ENCODE results near the gene PDE4B. TPM values are rescaled to one million over a fixed set of nuclear protein-coding genes. Genes with fewer than 3 reads are reported as not detected.

The PDE4B gene
- total RNA-seq, 1 experiment from 2014 or later: 3.3 TPM

GRCh38 chr1:66237722-66238479 is 445.2 kb downstream of the PDE4B start:
- Mint-ChIP-seq H3K27me3 (ENCODE audit: insufficient read depth, unreplicated experiment) (peaks cover 43% of the 10 kb centered on the region), H3K27ac (ENCODE audit: low read depth, unreplicated experiment) (no peak overlapping the region)
- POLR2A ChIA-PET: no interaction called here

DNA sequence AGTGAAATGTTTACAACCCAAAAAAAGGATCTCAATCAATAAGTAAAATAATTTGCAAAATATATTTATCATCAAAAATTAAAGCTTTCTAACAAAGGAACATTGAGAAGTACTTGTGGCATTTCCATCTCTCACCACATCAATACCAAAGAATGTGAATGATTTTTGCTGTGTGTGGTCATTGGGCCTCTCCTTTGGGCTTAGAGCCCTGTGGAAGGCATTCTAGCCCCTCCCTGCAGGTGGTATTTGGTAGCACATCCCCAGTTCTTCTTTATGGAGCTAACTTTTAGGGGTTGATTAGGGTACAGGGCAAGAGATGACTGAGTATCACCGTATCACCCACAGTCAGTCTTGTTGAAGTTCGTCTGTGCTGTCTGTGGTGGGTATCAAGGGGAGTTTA is 447.1 kb downstream of the PDE4B start:
- Mint-ChIP-seq H3K9me3 (ENCODE audit: unreplicated experiment) (no peaks in the 10 kb centered on the region), H3K4me3 (ENCODE audit: unreplicated experiment) (no peak overlapping the region), H3K36me3 (ENCODE audit: insufficient read depth, unreplicated experiment) (no peaks in the 10 kb centered on the region), H3K4me1 (ENCODE audit: insufficient read depth, unreplicated experiment) (peaks cover 9% of the 10 kb centered on the region), H3K27ac (ENCODE audit: low read depth, unreplicated experiment) (no peak overlapping the region), H3K27me3 (ENCODE audit: insufficient read depth, unreplicated experiment) (peaks cover 42% of the 10 kb centered on the region)
- no TSS peak for BruUV-seq (replicated peaks)
- ChIA-PET CTCF (interaction anchor here (0.9 to 7.7 kb wide), 3 partner anchors 12 to 276 kb away, joined by 3 to 280 read pairs (median 3); no protein-coding TSS in a partner anchor), POLR2A (no interaction called here)
- intact Hi-C loops (cut with micrococcal nuclease): loop anchor here (5.0 kb wide), 2 partner anchors 523 to 1178 kb away; no protein-coding TSS in a partner anchor
- TF ChIP-seq, protein P1, sequence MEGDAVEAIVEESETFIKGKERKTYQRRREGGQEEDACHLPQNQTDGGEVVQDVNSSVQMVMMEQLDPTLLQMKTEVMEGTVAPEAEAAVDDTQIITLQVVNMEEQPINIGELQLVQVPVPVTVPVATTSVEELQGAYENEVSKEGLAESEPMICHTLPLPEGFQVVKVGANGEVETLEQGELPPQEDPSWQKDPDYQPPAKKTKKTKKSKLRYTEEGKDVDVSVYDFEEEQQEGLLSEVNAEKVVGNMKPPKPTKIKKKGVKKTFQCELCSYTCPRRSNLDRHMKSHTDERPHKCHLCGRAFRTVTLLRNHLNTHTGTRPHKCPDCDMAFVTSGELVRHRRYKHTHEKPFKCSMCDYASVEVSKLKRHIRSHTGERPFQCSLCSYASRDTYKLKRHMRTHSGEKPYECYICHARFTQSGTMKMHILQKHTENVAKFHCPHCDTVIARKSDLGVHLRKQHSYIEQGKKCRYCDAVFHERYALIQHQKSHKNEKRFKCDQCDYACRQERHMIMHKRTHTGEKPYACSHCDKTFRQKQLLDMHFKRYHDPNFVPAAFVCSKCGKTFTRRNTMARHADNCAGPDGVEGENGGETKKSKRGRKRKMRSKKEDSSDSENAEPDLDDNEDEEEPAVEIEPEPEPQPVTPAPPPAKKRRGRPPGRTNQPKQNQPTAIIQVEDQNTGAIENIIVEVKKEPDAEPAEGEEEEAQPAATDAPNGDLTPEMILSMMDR (IDR thresholded peaks at IDR 0.05; ENCODE audit: unreplicated experiment): no peak
- DNase-seq (ENCODE audit: unreplicated experiment): no peak

More at GRCh38 chr1:66237722-66238479, 445.2 kb downstream of the PDE4B start:
- BruUV-seq (replicated peaks): no TSS peak
- Mint-ChIP-seq H3K4me3 (ENCODE audit: unreplicated experiment) (no peak overlapping the region), H3K9me3 (ENCODE audit: unreplicated experiment) (no peaks in the 10 kb centered on the region), H3K36me3 (ENCODE audit: insufficient read depth, unreplicated experiment) (no peaks in the 10 kb centered on the region), H3K4me1 (ENCODE audit: insufficient read depth, unreplicated experiment) (peaks cover 9% of the 10 kb centered on the region)
- intact Hi-C loops (cut with micrococcal nuclease): no loop called here
- CTCF ChIA-PET: interaction anchor here (0.6 to 1.1 kb wide), 3 partner anchors 12 to 548 kb away, joined by 3 to 4 read pairs (median 3); no protein-coding TSS in a partner anchor
- no peak for DNase-seq (ENCODE audit: unreplicated experiment)
- TF ChIP-seq, protein P1 (IDR thresholded peaks at IDR 0.05; ENCODE audit: unreplicated experiment): no peak

DNA sequence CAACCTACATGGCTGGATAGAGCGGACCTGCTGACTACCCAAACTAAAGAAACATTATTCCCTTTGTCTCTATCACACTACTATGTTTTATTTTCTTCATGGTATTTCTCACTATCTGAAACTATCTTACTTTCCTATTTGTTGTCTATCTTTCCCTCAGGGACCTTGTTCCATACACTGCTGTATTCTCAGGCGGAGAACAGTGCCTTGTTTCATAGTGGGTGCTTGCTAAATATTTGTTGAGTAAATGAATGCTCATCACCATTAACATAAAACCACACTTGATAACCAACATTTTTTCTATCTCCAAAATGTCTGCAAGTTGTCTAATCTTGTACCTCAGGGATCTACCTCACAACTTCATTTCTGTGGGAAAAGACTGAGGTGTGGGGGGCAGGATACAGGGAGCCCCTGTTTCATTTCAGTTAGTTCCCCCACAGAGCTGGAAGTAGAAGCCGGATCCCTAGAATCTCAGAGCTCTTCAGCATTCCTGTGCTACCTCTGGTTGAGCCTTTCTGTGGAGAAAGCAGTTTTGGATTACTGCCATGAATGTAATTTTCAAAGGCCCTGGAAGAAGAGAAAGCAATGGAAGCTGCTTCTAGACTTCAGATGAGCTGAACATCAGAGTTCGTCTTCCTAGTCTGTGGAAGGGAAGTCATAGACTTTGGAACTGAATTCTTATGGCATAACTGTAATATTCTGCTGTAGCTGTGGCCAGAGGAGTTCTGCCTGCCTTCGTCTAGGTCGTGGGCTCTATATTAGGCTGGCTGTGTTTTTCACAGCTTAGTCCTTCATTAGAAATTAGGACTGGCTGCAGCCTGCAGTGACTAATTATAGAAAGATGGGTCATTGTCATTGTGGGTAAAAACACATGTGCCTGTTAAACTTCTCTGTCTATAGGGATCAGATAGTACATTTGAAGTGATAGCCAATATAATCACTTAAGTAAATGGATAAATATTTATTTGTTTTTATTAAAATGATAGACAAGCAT is 448.1 kb downstream of the PDE4B start:
- no peak for DNase-seq (ENCODE audit: unreplicated experiment)
- no peaks in the 10 kb centered on the region for H3K9me3 Mint-ChIP-seq (ENCODE audit: unreplicated experiment)
- TF ChIP-seq, protein P1 (IDR thresholded peaks at IDR 0.05; ENCODE audit: unreplicated experiment): no peak
- ChIA-PET POLR2A (no interaction called here), CTCF (interaction anchor here (0.6 to 28.2 kb wide), 16 partner anchors 8 to 542 kb away, joined by 3 to 687 read pairs (median 13); no protein-coding TSS in a partner anchor)
- BruUV-seq (replicated peaks): no TSS peak
- H3K27me3 Mint-ChIP-seq (ENCODE audit: insufficient read depth, unreplicated experiment): peaks cover 33% of the 10 kb centered on the region
- H3K4me1 Mint-ChIP-seq (ENCODE audit: insufficient read depth, unreplicated experiment): peaks cover 9% of the 10 kb centered on the region
- intact Hi-C loops (cut with micrococcal nuclease): loop anchor here (5.0 kb wide), 2 partner anchors 523 to 1178 kb away; no protein-coding TSS in a partner anchor
- H3K27ac Mint-ChIP-seq (ENCODE audit: low read depth, unreplicated experiment): peak overlapping the region; percentile 11
- H3K36me3 Mint-ChIP-seq (ENCODE audit: insufficient read depth, unreplicated experiment): no peaks in the 10 kb centered on the region
- H3K4me3 Mint-ChIP-seq (ENCODE audit: unreplicated experiment): no peak overlapping the region

Measured in MCF 10A (cell line).